ENCODE data around the gene MKS1. TPM values are rescaled to one million over a fixed set of nuclear protein-coding genes. Genes with fewer than 3 reads are reported as not detected.

MKS1 gene
- 1.2 TPM for total RNA-seq

GRCh38 chr17:58219007-58219788, at the start of gene MKS1:
Gene MKS1, minus strand, starts transcription at chr17:58219255. Its CDS starts 25 bp downstream, at chr17:58219230.
- H3K9me3 ChIP-seq (ENCODE audit: low read depth, low read length), result no peaks in the 10 kb centered on the region
- H3K4me1 ChIP-seq (ENCODE audit: insufficient read depth, low read length), result peaks cover 17% of the 10 kb centered on the region
- H3K27me3 ChIP-seq (ENCODE audit: insufficient read depth, low read length), result no peaks in the 10 kb centered on the region
- H3K4me3 ChIP-seq (ENCODE audit: low read length), result peak within 1 kb of the TSS; percentile 75

GRCh38 chr17:58268326-58268725, 49.3 kb upstream of the MKS1 start:
- H3K4me3 ChIP-seq (ENCODE audit: low read length), result no peak overlapping the region
- H3K27me3 ChIP-seq (ENCODE audit: insufficient read depth, low read length), result peaks cover 5% of the 10 kb centered on the region
- H3K4me1 ChIP-seq (ENCODE audit: insufficient read depth, low read length), result peaks cover 15% of the 10 kb centered on the region
- no peaks in the 10 kb centered on the region for H3K9me3 ChIP-seq (ENCODE audit: low read depth, low read length)

DNA sequence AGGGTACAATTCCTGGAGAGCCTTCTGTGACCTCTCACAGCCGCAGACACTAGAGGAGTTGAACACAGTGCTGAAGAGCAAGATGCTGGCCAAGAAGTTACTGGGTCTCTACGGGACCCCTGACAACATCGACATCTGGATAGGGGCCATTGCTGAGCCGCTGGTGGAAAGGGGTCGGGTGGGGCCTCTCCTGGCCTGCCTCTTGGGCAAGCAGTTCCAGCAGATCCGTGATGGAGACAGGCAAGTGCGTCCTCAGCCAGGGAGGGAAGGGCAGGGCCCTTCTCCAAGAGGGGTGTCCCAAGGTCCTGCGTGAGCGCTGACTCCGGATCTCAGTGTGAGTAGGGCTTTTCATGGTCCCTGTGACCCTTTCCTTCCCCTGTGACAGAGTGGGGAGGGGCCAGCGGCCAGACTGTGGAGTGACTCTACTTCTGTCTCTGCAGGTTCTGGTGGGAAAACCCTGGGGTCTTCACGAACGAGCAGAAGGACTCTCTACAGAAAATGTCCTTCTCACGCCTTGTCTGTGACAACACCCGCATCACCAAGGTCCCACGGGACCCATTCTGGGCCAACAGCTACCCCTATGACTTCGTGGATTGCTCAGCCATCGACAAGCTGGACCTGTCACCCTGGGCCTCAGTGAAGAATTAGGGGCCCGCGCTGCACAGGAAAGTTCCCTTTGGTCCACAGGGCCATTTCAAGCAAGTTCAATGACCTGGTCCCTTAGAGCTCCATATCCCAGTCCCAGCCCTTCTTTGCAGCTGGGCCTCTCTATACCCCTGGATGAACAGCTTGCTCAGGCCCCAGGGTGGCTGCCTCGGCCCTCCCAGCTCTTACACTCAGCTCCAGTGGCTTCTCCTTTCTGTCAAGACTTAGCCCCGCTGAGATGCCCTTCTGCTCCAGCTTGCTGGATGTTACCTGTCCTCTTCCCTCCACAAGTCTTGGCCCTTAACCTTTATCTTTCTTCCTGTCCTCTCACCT, 48.6 kb upstream of the MKS1 start:
- H3K4me1 ChIP-seq (ENCODE audit: insufficient read depth, low read length), result peaks cover 9% of the 10 kb centered on the region
- no peak overlapping the region for H3K4me3 ChIP-seq (ENCODE audit: low read length)
- H3K27me3 ChIP-seq (ENCODE audit: insufficient read depth, low read length), result peaks cover 12% of the 10 kb centered on the region
- H3K9me3 ChIP-seq (ENCODE audit: low read depth, low read length), result no peaks in the 10 kb centered on the region

DNA sequence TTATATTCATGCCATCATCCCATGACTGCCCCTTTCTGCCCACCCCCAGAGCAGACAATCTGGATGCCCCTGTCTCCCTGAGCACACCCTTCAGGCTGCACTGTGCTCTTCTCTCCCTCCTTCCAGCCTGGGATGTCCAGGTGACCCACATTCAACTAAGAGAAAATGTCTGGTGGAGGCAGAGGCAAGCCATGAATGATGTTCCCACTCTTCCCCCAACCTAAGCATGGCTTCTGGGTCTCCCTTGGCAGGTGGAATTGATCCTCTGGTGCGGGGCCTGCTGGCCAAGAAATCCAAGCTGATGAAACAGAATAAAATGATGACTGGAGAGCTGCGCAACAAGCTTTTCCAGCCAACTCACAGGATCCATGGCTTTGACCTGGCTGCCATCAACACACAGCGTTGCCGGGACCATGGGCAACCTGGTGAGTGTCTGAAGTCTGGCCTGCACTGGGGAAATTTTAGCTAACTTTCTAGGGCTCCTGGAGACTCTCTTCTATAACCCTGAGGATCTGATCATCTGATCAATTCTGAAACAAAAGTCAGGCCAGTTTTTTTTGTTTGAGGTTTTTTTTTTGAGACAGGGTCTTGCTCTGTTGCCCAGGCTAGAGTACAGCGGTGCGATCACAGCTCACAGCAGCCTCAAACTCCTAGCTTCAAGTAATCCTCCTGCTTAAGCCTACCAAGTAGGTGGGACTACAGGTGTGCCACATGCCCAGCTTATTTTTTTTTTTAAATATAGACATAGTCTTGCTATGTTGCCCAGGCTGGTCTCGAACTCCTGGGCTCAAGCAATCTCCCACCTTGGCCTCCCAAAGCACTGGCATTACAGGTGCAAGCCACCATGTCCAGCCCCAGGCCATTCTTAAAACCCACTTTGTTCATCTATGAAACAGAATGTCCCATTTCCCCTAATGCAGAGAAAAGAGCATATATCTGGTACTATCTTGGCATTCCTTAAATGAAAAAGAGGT, 47.1 kb upstream of the MKS1 start:
- H3K9me3 ChIP-seq (ENCODE audit: low read depth, low read length), result no peaks in the 10 kb centered on the region
- peaks cover 26% of the 10 kb centered on the region for H3K27me3 ChIP-seq (ENCODE audit: insufficient read depth, low read length)
- H3K4me1 ChIP-seq (ENCODE audit: insufficient read depth, low read length), result peaks cover 9% of the 10 kb centered on the region
- no peak overlapping the region for H3K4me3 ChIP-seq (ENCODE audit: low read length)

- no peak overlapping the region for H3K4me3 ChIP-seq (ENCODE audit: low read length)
- no peaks in the 10 kb centered on the region for H3K9me3 ChIP-seq (ENCODE audit: low read depth, low read length)
- H3K27me3 ChIP-seq (ENCODE audit: insufficient read depth, low read length), result peaks cover 35% of the 10 kb centered on the region
- peaks cover 4% of the 10 kb centered on the region for H3K4me1 ChIP-seq (ENCODE audit: insufficient read depth, low read length)
Measured at GRCh38 chr17:58265271-58265670, 46.2 kb upstream of the MKS1 start.

DNA sequence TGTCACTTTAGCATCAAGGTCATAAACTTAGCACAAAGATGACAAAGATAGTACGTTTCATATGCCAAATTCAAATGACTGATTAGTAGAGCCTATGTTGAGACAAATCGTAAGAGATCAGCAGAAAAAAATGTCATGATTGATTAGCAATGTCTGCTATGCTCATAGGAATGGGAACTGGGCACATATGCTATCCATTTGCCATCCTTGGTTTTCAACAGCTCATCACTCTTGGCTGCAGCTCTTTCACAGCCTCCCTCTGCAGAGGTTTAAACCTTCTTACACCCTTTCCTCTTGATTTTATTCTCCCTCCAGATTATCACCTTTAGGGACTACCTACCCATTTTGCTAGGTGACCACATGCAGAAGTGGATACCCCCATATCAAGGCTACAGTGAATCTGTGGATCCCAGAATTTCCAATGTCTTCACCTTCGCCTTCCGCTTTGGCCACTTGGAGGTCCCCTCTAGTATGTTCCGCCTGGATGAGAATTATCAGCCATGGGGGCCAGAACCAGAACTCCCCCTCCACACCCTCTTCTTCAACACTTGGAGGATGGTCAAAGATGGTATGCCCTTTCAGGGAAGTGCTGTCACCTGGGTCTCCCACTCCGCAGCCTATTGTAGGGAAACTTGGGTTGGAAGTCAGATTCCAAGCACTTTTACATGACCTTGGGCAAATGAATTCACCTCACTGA, 45.5 kb upstream of the MKS1 start:
- Histone ChIP-seq H3K4me3 (ENCODE audit: low read length) (no peak overlapping the region), H3K9me3 (ENCODE audit: low read depth, low read length) (no peaks in the 10 kb centered on the region), H3K27me3 (ENCODE audit: insufficient read depth, low read length) (peaks cover 43% of the 10 kb centered on the region)

GRCh38 chr17:58263773-58264172, 44.7 kb upstream of the MKS1 start:
- Histone ChIP-seq H3K27me3 (ENCODE audit: insufficient read depth, low read length) (peaks cover 50% of the 10 kb centered on the region), H3K4me1 (ENCODE audit: insufficient read depth, low read length) (no peaks in the 10 kb centered on the region), H3K4me3 (ENCODE audit: low read length) (no peak overlapping the region), H3K9me3 (ENCODE audit: low read depth, low read length) (no peaks in the 10 kb centered on the region)

More for the DNA sequence above, 45.5 kb upstream of the MKS1 start:
- no peaks in the 10 kb centered on the region for H3K4me1 ChIP-seq (ENCODE audit: insufficient read depth, low read length)

DNA sequence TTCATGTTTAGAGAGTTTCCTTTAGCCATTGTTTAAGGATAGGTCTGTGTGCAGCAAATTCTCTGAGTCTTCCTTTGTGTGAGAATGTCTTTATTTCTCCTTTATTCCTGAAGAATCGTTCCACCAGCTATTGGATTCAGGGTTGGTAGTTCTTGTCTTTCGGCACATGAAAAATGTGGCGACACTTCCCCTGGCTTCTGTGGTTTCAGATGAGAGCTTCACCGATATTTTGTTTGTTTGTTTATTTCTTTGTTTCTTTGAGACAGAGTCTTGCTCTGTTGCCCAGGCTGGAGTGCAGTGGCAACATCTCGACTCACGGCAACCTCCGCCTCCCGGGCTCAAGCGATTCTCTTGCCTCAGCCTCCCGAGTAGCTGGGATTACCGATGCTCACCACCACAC, 43.1 kb upstream of the MKS1 start:
- H3K27me3 ChIP-seq (ENCODE audit: insufficient read depth, low read length), result peaks cover 59% of the 10 kb centered on the region
- no peaks in the 10 kb centered on the region for H3K9me3 ChIP-seq (ENCODE audit: low read depth, low read length)
- no peak overlapping the region for H3K4me3 ChIP-seq (ENCODE audit: low read length)
- H3K4me1 ChIP-seq (ENCODE audit: insufficient read depth, low read length), result no peaks in the 10 kb centered on the region

DNA sequence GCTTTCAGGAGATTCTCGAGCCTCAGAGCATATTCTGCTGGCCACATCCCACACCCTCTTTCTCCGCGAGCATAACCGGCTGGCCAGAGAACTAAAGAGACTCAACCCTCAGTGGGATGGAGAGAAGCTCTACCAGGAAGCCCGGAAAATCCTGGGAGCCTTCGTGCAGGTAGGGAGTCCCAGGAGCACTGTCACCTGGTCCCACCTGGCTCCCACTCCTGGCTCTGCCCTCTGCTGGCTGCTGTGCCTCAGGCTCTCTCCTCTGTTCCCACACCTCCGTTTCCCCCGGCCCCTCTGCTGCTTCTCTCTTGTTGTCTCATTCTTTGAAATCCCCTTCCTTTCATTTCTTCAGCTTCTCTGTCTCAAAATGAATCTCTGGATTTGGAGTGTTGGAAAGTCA, 35.7 kb upstream of the MKS1 start:
- H3K4me3 ChIP-seq (ENCODE audit: low read length), result no peak overlapping the region
- peaks cover 4% of the 10 kb centered on the region for H3K4me1 ChIP-seq (ENCODE audit: insufficient read depth, low read length)
- H3K9me3 ChIP-seq (ENCODE audit: low read depth, low read length), result no peaks in the 10 kb centered on the region
- peaks cover 23% of the 10 kb centered on the region for H3K27me3 ChIP-seq (ENCODE audit: insufficient read depth, low read length)

DNA sequence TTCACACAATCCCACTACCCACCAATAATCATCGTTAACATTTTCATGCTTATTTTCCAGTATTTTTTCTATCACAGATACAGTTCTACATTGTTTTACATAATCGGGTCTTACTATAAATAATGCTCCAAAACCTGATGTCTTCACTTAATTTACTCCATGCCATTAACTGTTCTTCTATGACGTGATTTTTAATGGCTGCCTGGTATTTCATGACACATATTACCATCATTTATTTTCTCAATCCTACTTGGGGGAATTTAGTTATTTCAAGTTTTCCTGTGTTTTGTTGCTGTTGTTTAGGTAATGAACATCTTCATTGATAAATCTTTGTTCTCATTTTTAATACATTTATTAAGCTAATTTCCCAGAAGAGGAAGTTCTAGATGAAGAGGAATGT, 34.0 kb upstream of the MKS1 start:
- Histone ChIP-seq H3K4me1 (ENCODE audit: insufficient read depth, low read length) (peaks cover 15% of the 10 kb centered on the region), H3K9me3 (ENCODE audit: low read depth, low read length) (no peaks in the 10 kb centered on the region), H3K27me3 (ENCODE audit: insufficient read depth, low read length) (peaks cover 14% of the 10 kb centered on the region), H3K4me3 (ENCODE audit: low read length) (no peak overlapping the region)

DNA sequence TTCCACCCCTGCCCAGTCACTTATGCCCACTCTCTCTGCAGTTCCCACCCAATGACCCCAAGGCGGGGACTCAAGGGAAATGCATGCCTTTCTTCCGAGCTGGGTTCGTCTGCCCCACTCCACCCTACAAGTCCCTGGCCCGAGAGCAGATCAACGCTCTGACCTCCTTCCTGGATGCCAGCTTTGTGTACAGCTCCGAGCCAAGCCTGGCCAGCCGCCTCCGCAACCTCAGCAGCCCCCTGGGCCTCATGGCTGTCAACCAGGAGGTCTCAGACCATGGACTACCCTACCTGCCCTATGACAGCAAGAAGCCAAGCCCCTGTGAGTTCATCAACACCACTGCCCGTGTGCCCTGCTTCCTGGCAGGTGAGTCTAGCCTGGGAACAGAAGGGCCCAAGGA, 33.1 kb upstream of the MKS1 start:
- Histone ChIP-seq H3K4me3 (ENCODE audit: low read length) (no peak overlapping the region), H3K27me3 (ENCODE audit: insufficient read depth, low read length) (peaks cover 13% of the 10 kb centered on the region), H3K4me1 (ENCODE audit: insufficient read depth, low read length) (peaks cover 23% of the 10 kb centered on the region)

GRCh38 chr17:58250344-58251011, 31.4 kb upstream of the MKS1 start:
- Histone ChIP-seq H3K9me3 (ENCODE audit: low read depth, low read length) (no peaks in the 10 kb centered on the region), H3K4me3 (ENCODE audit: low read length) (no peak overlapping the region), H3K4me1 (ENCODE audit: insufficient read depth, low read length) (peaks cover 23% of the 10 kb centered on the region), H3K27me3 (ENCODE audit: insufficient read depth, low read length) (peaks cover 13% of the 10 kb centered on the region)

More for the DNA sequence above, 33.1 kb upstream of the MKS1 start:
- H3K9me3 ChIP-seq (ENCODE audit: low read depth, low read length), result no peaks in the 10 kb centered on the region

DNA sequence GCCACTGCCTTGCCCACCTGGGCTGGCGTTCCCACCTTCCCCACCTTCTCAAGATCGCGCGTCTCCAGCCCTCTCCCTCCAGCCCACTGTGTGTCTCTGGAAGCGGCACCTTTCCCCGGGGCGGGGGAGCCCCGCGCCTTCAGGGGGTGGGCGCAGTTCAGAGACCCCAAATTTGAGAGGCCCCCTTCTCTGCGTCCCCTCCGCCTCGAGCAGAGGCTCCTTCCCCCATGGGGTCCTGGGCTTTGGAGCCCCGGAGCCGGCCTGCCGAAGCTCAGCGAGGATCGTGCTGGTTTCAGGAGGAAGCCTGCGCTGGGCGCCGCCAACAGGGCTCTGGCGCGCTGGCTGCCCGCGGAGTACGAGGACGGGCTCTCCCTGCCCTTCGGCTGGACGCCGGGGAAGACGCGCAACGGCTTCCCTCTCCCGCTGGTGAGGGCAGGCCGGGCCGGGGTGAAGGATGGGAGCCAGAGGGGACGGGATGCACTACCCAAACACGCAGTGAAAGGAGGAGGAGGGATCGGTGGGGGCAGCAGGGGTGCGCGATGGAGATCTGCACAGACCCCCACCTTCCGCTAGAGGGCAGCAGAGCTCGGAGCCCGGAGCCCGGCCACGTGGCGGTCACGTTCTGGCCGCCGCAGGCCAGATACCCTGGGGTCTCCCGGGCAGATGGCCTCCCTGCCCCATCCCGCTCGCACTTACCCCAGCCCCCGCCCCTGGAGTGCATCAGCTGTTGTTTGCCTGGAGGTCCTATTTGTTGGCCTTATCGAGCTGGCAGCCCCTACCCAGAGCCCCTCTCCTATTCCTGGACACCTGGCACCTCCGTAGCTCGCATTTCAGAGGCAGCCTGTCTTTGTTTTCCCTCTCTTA, 30.4 kb upstream of the MKS1 start:
- Histone ChIP-seq H3K27me3 (ENCODE audit: insufficient read depth, low read length) (peaks cover 13% of the 10 kb centered on the region), H3K9me3 (ENCODE audit: low read depth, low read length) (no peaks in the 10 kb centered on the region), H3K4me1 (ENCODE audit: insufficient read depth, low read length) (peaks cover 23% of the 10 kb centered on the region), H3K4me3 (ENCODE audit: low read length) (peak overlapping the region; percentile 28)

All from mononuclear cell (primary cell).